Prostate gland (tissue), 2 donors: ENCODE measurements around the gene JAK1. TPM values are rescaled to one million over a fixed set of nuclear protein-coding genes. Genes with fewer than 3 reads are reported as not detected.

ENCODE experiments used
- DNase-seq: peaks from one replicate; pipeline ENCODE4 v3.0.0-alpha.2; 2019; ENCODE audit warnings: low spot score
- H3K27ac ChIP-seq, 2 donors: fragments of 200-600 bp; sonication (generic); 2 replicates each; pipeline ENCODE4 v1.5.1; 2017 to 2019
- H3K27me3 ChIP-seq: fragments of 200-600 bp; sonication (generic); replicated peaks from 2 replicates; pipeline ENCODE4 v1.5.1; 2019; ENCODE audit not compliant: insufficient read depth
- H3K36me3 ChIP-seq, 2 donors: fragments of 200-600 bp; sonication (generic); 1 replicate in 1 of 2; 2 replicates in 1 of 2; pipeline versions ENCODE4 v1.5.1 to v1.8.1; 2017 to 2019
- H3K4me1 ChIP-seq: fragments of 200-600 bp; sonication (generic); replicated peaks from 2 replicates; pipeline ENCODE4 v1.5.1; 2019
- H3K4me3 ChIP-seq, 2 donors: fragments of 200-600 bp; sonication (generic); 2 replicates each; pipeline ENCODE4 v1.5.1; 2017 to 2019
- H3K9me3 ChIP-seq: fragments of 200-600 bp; sonication (generic); 2 replicates; pipeline ENCODE4 v1.5.1; 2017
- CTCF ChIP-seq, 4 experiments: fragments of 200-600 bp in 2 of 4; fragments of 450-650 bp in 2 of 4; sonication (generic) in 2 of 4; IDR thresholded peaks; 1 replicate in 3 of 4; 2 replicates in 1 of 4; pipeline ENCODE4 v1.5.1; 2016 to 2019; ENCODE audit warnings: antibody characterized with exemption in 4 of 4, mild to moderate bottlenecking in 2 of 4, moderate library complexity in 2 of 4
- POLR2A ChIP-seq: fragments of 450-650 bp; IDR thresholded peaks from one replicate; pipeline ENCODE4 v1.6.1; 2016; ENCODE audit warnings: antibody characterized with exemption, mild to moderate bottlenecking
- POLR2AphosphoS5 ChIP-seq: sonication (generic); formaldehyde crosslinking; IDR thresholded peaks from one replicate; pipeline ENCODE4 v1.6.1; 2017; ENCODE audit warnings: antibody characterized with exemption
- WGBS: methylation state at CpG from one replicate; pipeline ENCODE4 v1.1.5; 2018; 5-methylcytosine and 5-hydroxymethylcytosine counted together
- intact Hi-C: fragments of 100-400 bp; cut with DNase I; formaldehyde crosslinking; loops from one replicate; pipeline ENCODE4 v1.14.2; 2022
- total RNA-seq, 2 donors: library from RNA; depleted of rRNA; stranded (reverse); fragments of >200 nt; gene quantifications; one replicate each; pipeline ENCODE4 v1.1.0, GENCODE V29; 2016

Gene JAK1
- total RNA-seq, 2 donors from 2014 or later: 66.3 to 115 TPM

- no peak overlapping the region for H3K27ac ChIP-seq
- 76% methylated on average over 9 of the region's 9 CpGs for whole genome bisulfite sequencing
- H3K9me3 ChIP-seq: no peaks in the 10 kb centered on the region
- H3K4me1 ChIP-seq: no peaks in the 10 kb centered on the region
- TF ChIP-seq POLR2A (no peak), CTCF (IDR thresholded peaks at IDR 0.05) (no peak), POLR2AphosphoS5 (no peak)
- intact Hi-C loops: no loop called here
- H3K27me3 ChIP-seq: no peaks in the 10 kb centered on the region
- no peak overlapping the region for H3K4me3 ChIP-seq
- no peaks in the 10 kb centered on the region for H3K36me3 ChIP-seq
- no peak for DNase-seq
Measured at GRCh38 chr1:64935551-64936155, 30.7 kb downstream of the JAK1 start.

GRCh38 chr1:64934878-64935275 lies 31.5 kb downstream of the JAK1 start:
- Histone ChIP-seq H3K27ac (no peak overlapping the region), H3K4me3 (no peak overlapping the region), H3K36me3 (no peaks in the 10 kb centered on the region), H3K4me1 (no peaks in the 10 kb centered on the region), H3K9me3 (no peaks in the 10 kb centered on the region), H3K27me3 (no peaks in the 10 kb centered on the region)
- no peak for TF ChIP-seq POLR2A
- TF ChIP-seq POLR2AphosphoS5: no peak
- no peak for TF ChIP-seq CTCF (IDR thresholded peaks at IDR 0.05)
- no peak for DNase-seq
- intact Hi-C loops: no loop called here
- WGBS: 97% methylated on average over 1 of the region's 1 CpG

GRCh38 chr1:64934115-64934877 lies 32.1 kb downstream of the JAK1 start:
- Histone ChIP-seq H3K9me3 (no peaks in the 10 kb centered on the region), H3K36me3 (no peaks in the 10 kb centered on the region), H3K27me3 (no peaks in the 10 kb centered on the region), H3K4me3 (no peak overlapping the region), H3K4me1 (no peaks in the 10 kb centered on the region), H3K27ac (no peak overlapping the region)
- intact Hi-C loops: no loop called here
- DNase-seq: no peak
- TF ChIP-seq POLR2A (no peak), CTCF (IDR thresholded peaks at IDR 0.05) (no peak), POLR2AphosphoS5 (no peak)
- WGBS: 76% methylated on average over 9 of the region's 9 CpGs

- intact Hi-C loops: no loop called here
- Histone ChIP-seq H3K9me3 (no peaks in the 10 kb centered on the region), H3K27ac (peak overlapping the region in 1 of 2 donors; percentile 12), H3K36me3 (no peaks in the 10 kb centered on the region), H3K27me3 (no peaks in the 10 kb centered on the region), H3K4me3 (no peak overlapping the region), H3K4me1 (no peaks in the 10 kb centered on the region)
- no peak for DNase-seq
- TF ChIP-seq POLR2A (no peak), POLR2AphosphoS5 (peak; percentile 23), CTCF (IDR thresholded peaks at IDR 0.05) (no peak)
- WGBS: 52% methylated on average over 11 of the region's 11 CpGs
Measured at GRCh38 chr1:64933296-64934070, 32.9 kb downstream of the JAK1 start.
